Erythroblast (primary cell): Measurements from ENCODE around the gene RPF1.

ENCODE experiments used
- GATA1 ChIP-seq: IDR thresholded peaks from 2 replicates; pipeline ENCODE4 v1.6.1; 2011; ENCODE audit warnings: low read depth, mild to moderate bottlenecking, control low read depth, low read length, moderate library complexity
- POLR2A ChIP-seq: IDR thresholded peaks from 2 replicates; pipeline ENCODE4 v1.6.1; 2011; ENCODE audit warnings: mild to moderate bottlenecking, low read length

- no peak for TF ChIP-seq POLR2A
- no peak for TF ChIP-seq GATA1
Measured at GRCh38 chr1:84467298-84467697, 11.8 kb upstream of the RPF1 start.
